Muscle of leg (tissue), 11 donors: ENCODE data around the gene DDR1. TPM values are rescaled to one million over a fixed set of nuclear protein-coding genes. Genes with fewer than 3 reads are reported as not detected.

Source experiments
- DNase-seq: peaks from one replicate; pipeline ENCODE4 v3.0.0; 2013
- H3K27ac ChIP-seq: one replicate; pipeline ENCODE4 v1.5.1; 2013; ENCODE audit warnings: mild to moderate bottlenecking, low read length, control low read depth
- H3K27me3 ChIP-seq: one replicate; pipeline ENCODE4 v1.6.1; 2013; ENCODE audit warnings: low read length; ENCODE audit not compliant: control insufficient read depth, insufficient read depth
- H3K36me3 ChIP-seq: one replicate; pipeline ENCODE4 v1.6.1; 2013; ENCODE audit warnings: low read length; ENCODE audit not compliant: control insufficient read depth, insufficient read depth
- H3K4me1 ChIP-seq: one replicate; pipeline ENCODE4 v1.6.1; 2013; ENCODE audit warnings: low read length; ENCODE audit not compliant: control insufficient read depth, insufficient read depth
- H3K4me3 ChIP-seq: one replicate; pipeline ENCODE4 v1.5.1; 2013; ENCODE audit warnings: low read length, control low read depth
- H3K9me3 ChIP-seq: replicated peaks from 2 replicates; pipeline ENCODE4 v1.6.1; 2013; ENCODE audit warnings: low read depth, low read length; ENCODE audit not compliant: control insufficient read depth
- WGBS: methylation state at CpG from one replicate; pipeline ENCODE4 v1.1.5; 2013; ENCODE audit warnings: missing lambda C conversion rate; ENCODE audit not compliant: insufficient coverage; 5-methylcytosine and 5-hydroxymethylcytosine counted together
- polyA plus RNA-seq, 8 donors: library from polyadenylated mRNA; unstranded; fragments of 120-200 nt; gene quantifications; one replicate each; pipeline versions ENCODE4 v1.2.1 to v1.2.3, GENCODE V29; 2013; ENCODE audit warnings: inconsistent platforms in 1 of 8, low replicate concordance in 1 of 8; ENCODE audit not compliant: insufficient read length in 8 of 8, insufficient read depth in 1 of 8
- total RNA-seq: library from RNA; stranded (reverse); fragments of 120-200 nt; gene quantifications from one replicate; pipeline ENCODE4 v1.2.4, GENCODE V29; 2013

The DDR1 gene
- total and polyA plus RNA-seq, 9 donors: 42.4 to 87.4 (median 69.5) TPM

DNA sequence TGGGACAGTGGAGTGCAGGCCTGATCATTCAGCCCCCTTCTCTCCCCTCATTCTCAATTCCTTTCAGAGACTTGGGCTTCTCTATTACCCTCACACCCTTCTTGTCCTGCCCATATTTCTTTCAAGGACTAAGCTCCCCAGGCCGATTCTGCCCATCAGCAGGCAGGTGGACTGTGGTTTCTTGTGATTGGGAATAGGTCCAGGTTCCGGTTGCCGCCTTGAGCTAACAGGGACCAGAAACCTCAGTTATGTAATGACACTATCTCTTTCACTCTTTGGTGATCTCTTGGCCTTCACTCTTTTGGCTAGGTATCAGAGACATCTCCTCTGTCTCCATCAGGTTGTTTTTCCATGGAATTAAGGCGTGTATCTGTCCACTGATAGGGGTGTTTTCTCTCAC, 62.9 kb downstream of the DDR1 start:
- Histone ChIP-seq H3K27ac (no peak overlapping the region), H3K36me3 (no peaks in the 10 kb centered on the region), H3K4me1 (peaks cover 6% of the 10 kb centered on the region), H3K27me3 (peaks cover 17% of the 10 kb centered on the region), H3K4me3 (no peak overlapping the region), H3K9me3 (no peaks in the 10 kb centered on the region)
- WGBS: no CpG with 5 or more reads among the region's 4 CpGs
- DNase-seq: no peak

DNA sequence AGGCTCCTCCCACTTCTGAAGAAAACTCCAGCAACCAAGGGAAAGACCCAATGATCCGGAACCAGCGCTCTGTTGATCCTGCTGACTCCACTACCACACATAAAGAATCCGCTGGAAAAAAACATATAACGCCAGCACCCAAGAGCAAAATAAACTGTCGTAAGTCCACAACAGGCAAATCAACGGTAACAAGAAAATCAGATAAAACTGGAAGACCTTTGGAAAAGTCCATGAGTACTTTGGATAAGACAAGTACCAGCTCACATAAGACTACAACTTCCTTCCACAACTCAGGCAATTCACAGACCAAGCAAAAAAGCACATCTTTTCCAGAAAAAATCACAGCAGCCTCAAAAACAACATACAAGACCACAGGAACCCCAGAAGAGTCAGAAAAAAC, 64.5 kb downstream of the DDR1 start:
- Histone ChIP-seq H3K36me3 (no peaks in the 10 kb centered on the region), H3K27me3 (peaks cover 12% of the 10 kb centered on the region), H3K4me3 (no peak overlapping the region), H3K9me3 (no peaks in the 10 kb centered on the region), H3K4me1 (no peaks in the 10 kb centered on the region), H3K27ac (no peak overlapping the region)
- DNase-seq: no peak
- WGBS: 100% methylated on average over 1 of the region's 6 CpGs

Other genes with a start within 250 kb of the DDR1 start
- gene C6orf136, start 237.4 kb upstream of the DDR1 start, total RNA-seq: 5.8 TPM
- 10 to 100 TPM in 5 of 8 donors, 1 to 10 TPM in 3; 8.6 to 16.5 (median 12.6) TPM for gene C6orf136, start 237.4 kb upstream of the DDR1 start, polyA plus RNA-seq
- gene DHX16, start 211.5 kb upstream of the DDR1 start, total RNA-seq: 18.6 TPM
- 10 to 100 TPM; 22.1 to 29.1 (median 24.5) TPM for gene DHX16, start 211.5 kb upstream of the DDR1 start, polyA plus RNA-seq
- 19.3 TPM for gene PPP1R18, start 197.9 kb upstream of the DDR1 start, total RNA-seq
- 10 to 100 TPM; 36.8 to 54.3 (median 45.4) TPM for gene PPP1R18, start 197.9 kb upstream of the DDR1 start, polyA plus RNA-seq
- 7.2 TPM for gene NRM, start 193.5 kb upstream of the DDR1 start, total RNA-seq
- gene NRM, start 193.5 kb upstream of the DDR1 start, polyA plus RNA-seq: 10 to 100 TPM; 34.4 to 49.7 (median 37.8) TPM
- 9.6 TPM for gene MDC1, start 167.2 kb upstream of the DDR1 start, total RNA-seq
- gene MDC1, start 167.2 kb upstream of the DDR1 start, polyA plus RNA-seq: 10 to 100 TPM; 21.0 to 34.6 (median 25.5) TPM
- gene TUBB, start 164.2 kb upstream of the DDR1 start, total RNA-seq: 403 TPM
- 1,000 to 10,000 TPM in 3 of 8 donors, 100 to 1,000 TPM in 5; 686 to 1,098 (median 967) TPM for gene TUBB, start 164.2 kb upstream of the DDR1 start, polyA plus RNA-seq
- 84.5 TPM for gene FLOT1, start 141.8 kb upstream of the DDR1 start, total RNA-seq
- gene FLOT1, start 141.8 kb upstream of the DDR1 start, polyA plus RNA-seq: 100 to 1,000 TPM in 6 of 8 donors, 10 to 100 TPM in 2; 94.9 to 113 (median 107) TPM
- gene IER3, start 140.0 kb upstream of the DDR1 start, total RNA-seq: 6.7 TPM
- 10 to 100 TPM in 6 of 8 donors, 1 to 10 TPM in 2; 5.8 to 22.6 (median 12.9) TPM for gene IER3, start 140.0 kb upstream of the DDR1 start, polyA plus RNA-seq
- 15.5 TPM for gene GTF2H4, start 23.7 kb downstream of the DDR1 start, total RNA-seq
- 10 to 100 TPM; 22.0 to 26.5 (median 24.1) TPM for gene GTF2H4, start 23.7 kb downstream of the DDR1 start, polyA plus RNA-seq
- 23.4 TPM for gene VARS2, start 29.7 kb downstream of the DDR1 start, total RNA-seq
- gene VARS2, start 29.7 kb downstream of the DDR1 start, polyA plus RNA-seq: 10 to 100 TPM; 20.1 to 34.8 (median 27.7) TPM
- not detected for gene SFTA2, start 47.7 kb downstream of the DDR1 start, total RNA-seq
- gene SFTA2, start 47.7 kb downstream of the DDR1 start, polyA plus RNA-seq: under 1 TPM in 3 of 8 donors, not detected in 5; 0.37 to 0.66 (median 0.47) TPM
- not detected for gene MUCL3, start 56.5 kb downstream of the DDR1 start, total RNA-seq
- gene MUCL3, start 56.5 kb downstream of the DDR1 start, polyA plus RNA-seq: under 1 TPM in 2 of 8 donors, not detected in 6; 0.05 to 0.15 TPM
- gene MUC21, start 99.2 kb downstream of the DDR1 start, total RNA-seq: not detected
- under 1 TPM in 1 of 8 donors, not detected in 7; 0.25 TPM for gene MUC21, start 99.2 kb downstream of the DDR1 start, polyA plus RNA-seq
- gene MUC22, start 126.0 kb downstream of the DDR1 start, total RNA-seq: not detected
- 1 to 10 TPM in 1 of 8 donors, under 1 TPM in 2, not detected in 5; 0.04 to 2.4 (median 0.12) TPM for gene MUC22, start 126.0 kb downstream of the DDR1 start, polyA plus RNA-seq
- gene C6orf15, start 228.1 kb downstream of the DDR1 start, total RNA-seq: not detected
- not detected for gene C6orf15, start 228.1 kb downstream of the DDR1 start, polyA plus RNA-seq
- 1.3 TPM for gene PSORS1C1, start 230.3 kb downstream of the DDR1 start, total RNA-seq
- 1 to 10 TPM in 1 of 8 donors, under 1 TPM in 7; 0.22 to 1.4 (median 0.70) TPM for gene PSORS1C1, start 230.3 kb downstream of the DDR1 start, polyA plus RNA-seq
- not detected for gene CDSN, start 235.9 kb downstream of the DDR1 start, total RNA-seq
- gene CDSN, start 235.9 kb downstream of the DDR1 start, polyA plus RNA-seq: under 1 TPM in 1 of 8 donors, not detected in 7; 0.07 TPM